ENCODE data around the gene APPL2.
A peak's percentile ranks its signal among the peaks of the same experiment; 100 is the strongest.

APPL2 gene

GRCh38 chr12:105234197-105234596 is 1.8 kb downstream of the APPL2 start:
- ChIA-PET POLR2A (interaction anchor here (0.7 to 3.1 kb wide), 5 partner anchors 20 to 148 kb away, joined by 3 to 17 read pairs (median 3); no protein-coding TSS in a partner anchor), CTCF (interaction anchor here (1.2 to 1.8 kb wide), 5 partner anchors 10 to 135 kb away, joined by 3 to 7 read pairs (median 4); no protein-coding TSS in a partner anchor)
- no peak for DNase-seq (ENCODE audit: low read depth, low spot score)
- peak overlapping the region; percentile 78 for H3K4me3 ChIP-seq (ENCODE audit: low read depth, low read length)
- no peak for TF ChIP-seq CTCF (IDR thresholded peaks at IDR 0.05; ENCODE audit: insufficient read depth, low read length, missing control alignments)

GRCh38 chr12:105233041-105233905 is 2.7 kb downstream of the APPL2 start:
- TF ChIP-seq CTCF (IDR thresholded peaks at IDR 0.05; ENCODE audit: insufficient read depth, low read length, missing control alignments): no peak
- POLR2A ChIA-PET: interaction anchor here (1.2 kb wide), 1 partner anchor 28 kb away, joined by 3 read pairs; no protein-coding TSS in a partner anchor
- H3K4me3 ChIP-seq (ENCODE audit: low read depth, low read length): peak overlapping the region; percentile 78

GRCh38 chr12:105231396-105231795 is 4.6 kb downstream of the APPL2 start:
- no peak for DNase-seq (ENCODE audit: low read depth, low spot score)
- TF ChIP-seq CTCF (IDR thresholded peaks at IDR 0.05; ENCODE audit: insufficient read depth, low read length, missing control alignments): no peak
- ChIA-PET POLR2A (no interaction called here), CTCF (interaction anchor here (0.7 to 1.3 kb wide), 3 partner anchors 9 to 56 kb away, joined by 3 read pairs; no protein-coding TSS in a partner anchor)
- no peak overlapping the region for H3K4me3 ChIP-seq (ENCODE audit: low read depth, low read length)

More at GRCh38 chr12:105233041-105233905, 2.7 kb downstream of the APPL2 start:
- DNase-seq (ENCODE audit: low read depth, low spot score): no peak
- CTCF ChIA-PET: interaction anchor here (1.0 to 1.7 kb wide), 5 partner anchors 9 to 150 kb away, joined by 3 to 4 read pairs (median 3); no protein-coding TSS in a partner anchor

DNA sequence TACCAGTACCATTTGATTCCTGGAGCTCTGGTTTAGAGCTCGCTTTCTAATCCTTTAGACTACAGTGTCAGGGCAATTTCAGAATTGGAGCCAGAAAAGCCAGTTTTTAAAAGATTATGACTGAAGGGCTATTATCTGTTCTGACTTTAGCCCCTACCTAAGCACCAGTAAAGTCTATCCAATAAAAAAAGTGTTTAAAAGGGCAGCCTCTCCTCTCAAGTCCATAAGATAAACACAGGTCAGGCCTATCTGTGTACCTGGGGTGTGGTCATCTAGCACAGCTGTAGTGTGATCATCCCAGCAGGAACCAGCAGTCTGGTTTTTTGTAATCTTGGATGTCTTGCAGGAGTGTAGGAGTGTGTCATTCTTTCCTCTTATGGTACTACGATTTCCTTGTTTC is 6.6 kb downstream of the APPL2 start:
- ChIA-PET CTCF (interaction anchor here (1.3 kb wide), 1 partner anchor 154 kb away, joined by 3 read pairs; no protein-coding TSS in a partner anchor), POLR2A (no interaction called here)
- no peak for DNase-seq (ENCODE audit: low read depth, low spot score)

DNA sequence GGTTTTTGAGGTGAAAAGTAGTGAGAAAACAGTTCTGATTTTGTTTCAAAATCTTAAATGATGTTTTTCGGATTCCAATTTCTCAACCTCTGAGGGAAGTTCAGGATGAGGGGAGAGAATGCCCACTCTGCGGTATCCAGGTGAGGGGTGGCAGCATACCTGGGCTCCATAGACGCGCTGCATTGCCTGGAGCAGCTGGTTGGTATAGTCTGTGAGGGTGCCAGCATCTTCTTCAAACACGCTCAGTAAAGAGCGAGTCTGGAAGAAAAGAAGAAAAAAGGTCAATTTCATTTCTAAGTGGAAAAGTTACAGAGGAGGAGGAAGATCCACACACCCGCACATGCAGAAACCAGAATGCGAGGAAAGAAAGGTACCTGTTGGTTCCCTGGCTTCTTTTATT is 7.0 kb downstream of the APPL2 start:
- POLR2A ChIA-PET: no interaction called here
- H3K4me3 ChIP-seq (ENCODE audit: low read depth, low read length): no peak overlapping the region
- CTCF ChIA-PET: no interaction called here
- no peak for TF ChIP-seq CTCF (IDR thresholded peaks at IDR 0.05; ENCODE audit: insufficient read depth, low read length, missing control alignments)
- DNase-seq (ENCODE audit: low read depth, low spot score): no peak

More for the DNA sequence above, 6.6 kb downstream of the APPL2 start:
- TF ChIP-seq CTCF (IDR thresholded peaks at IDR 0.05; ENCODE audit: insufficient read depth, low read length, missing control alignments): no peak
- H3K4me3 ChIP-seq (ENCODE audit: low read depth, low read length): no peak overlapping the region

GRCh38 chr12:105228494-105228893 is 7.5 kb downstream of the APPL2 start:
- DNase-seq (ENCODE audit: low read depth, low spot score): no peak
- CTCF ChIA-PET: interaction anchor here (0.7 to 2.0 kb wide), 2 partner anchors 141 to 154 kb away, joined by 3 to 8 read pairs; no protein-coding TSS in a partner anchor
- H3K4me3 ChIP-seq (ENCODE audit: low read depth, low read length): no peak overlapping the region
- no peak for TF ChIP-seq CTCF (IDR thresholded peaks at IDR 0.05; ENCODE audit: insufficient read depth, low read length, missing control alignments)
- POLR2A ChIA-PET: interaction anchor here (1.0 kb wide), 1 partner anchor 14 kb away, joined by 4 read pairs; no protein-coding TSS in a partner anchor

All from AG04449 (cell line).